Nephron progenitor cell (in vitro differentiated cells): ENCODE data around the gene GSG1L.

Experiments
- DNase-seq: peaks from one replicate; pipeline ENCODE4 v3.0.0; 2021
- H3K27ac Mint-ChIP-seq: 2 replicates; pipeline ENCODE4 v1.8.0; 2021; ENCODE audit warnings: mild to moderate bottlenecking, moderate library complexity, mixed read lengths
- H3K27me3 Mint-ChIP-seq: 2 replicates; pipeline ENCODE4 v1.8.0; 2021; ENCODE audit warnings: mild to moderate bottlenecking, low read depth, mixed read lengths; ENCODE audit not compliant: poor library complexity
- H3K36me3 Mint-ChIP-seq: 2 replicates; pipeline ENCODE4 v1.8.0; 2021; ENCODE audit warnings: low read depth, mixed read lengths
- H3K4me1 Mint-ChIP-seq: 2 replicates; pipeline ENCODE4 v1.8.0; 2021; ENCODE audit warnings: mixed read lengths
- H3K4me3 Mint-ChIP-seq: 2 replicates; pipeline ENCODE4 v1.8.0; 2021; ENCODE audit warnings: mild to moderate bottlenecking, moderate library complexity, mixed read lengths
- H3K9me3 Mint-ChIP-seq: 2 replicates; pipeline ENCODE4 v1.8.0; 2021; ENCODE audit warnings: mild to moderate bottlenecking, moderate library complexity, mixed read lengths
- TF ChIP-seq, protein P1 (sequence below): fragments of 200-600 bp; sonication (generic); IDR thresholded peaks from 2 replicates; pipeline ENCODE4 v1.5.0; 2021; ENCODE audit warnings: antibody characterized with exemption

The GSG1L gene

DNA sequence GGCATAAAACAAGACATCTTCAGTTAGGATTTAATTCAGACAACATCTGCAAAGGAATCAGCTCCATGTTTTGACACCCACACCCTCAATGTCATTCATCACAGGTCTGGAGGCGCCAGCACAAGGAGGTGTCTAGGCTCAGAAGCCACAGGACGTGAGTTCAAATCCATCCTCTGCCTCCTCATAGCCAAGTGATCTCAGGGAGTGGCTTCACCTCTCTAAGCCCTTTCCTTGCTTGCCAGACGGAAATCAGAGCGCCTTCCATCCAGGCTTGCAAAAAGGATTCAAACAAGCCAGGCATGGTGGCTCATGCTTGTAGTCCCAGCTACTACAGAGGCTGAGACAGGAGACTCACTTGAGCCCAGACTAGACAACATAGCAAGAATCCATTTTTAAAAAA, 84.6 kb downstream of the GSG1L start:
- Mint-ChIP-seq H3K27me3 (peaks cover 51% of the 10 kb centered on the region), H3K36me3 (no peaks in the 10 kb centered on the region), H3K27ac (no peak overlapping the region), H3K4me1 (no peaks in the 10 kb centered on the region), H3K9me3 (peaks cover 5% of the 10 kb centered on the region), H3K4me3 (no peak overlapping the region)
- DNase-seq: no peak
- TF ChIP-seq, protein P1, sequence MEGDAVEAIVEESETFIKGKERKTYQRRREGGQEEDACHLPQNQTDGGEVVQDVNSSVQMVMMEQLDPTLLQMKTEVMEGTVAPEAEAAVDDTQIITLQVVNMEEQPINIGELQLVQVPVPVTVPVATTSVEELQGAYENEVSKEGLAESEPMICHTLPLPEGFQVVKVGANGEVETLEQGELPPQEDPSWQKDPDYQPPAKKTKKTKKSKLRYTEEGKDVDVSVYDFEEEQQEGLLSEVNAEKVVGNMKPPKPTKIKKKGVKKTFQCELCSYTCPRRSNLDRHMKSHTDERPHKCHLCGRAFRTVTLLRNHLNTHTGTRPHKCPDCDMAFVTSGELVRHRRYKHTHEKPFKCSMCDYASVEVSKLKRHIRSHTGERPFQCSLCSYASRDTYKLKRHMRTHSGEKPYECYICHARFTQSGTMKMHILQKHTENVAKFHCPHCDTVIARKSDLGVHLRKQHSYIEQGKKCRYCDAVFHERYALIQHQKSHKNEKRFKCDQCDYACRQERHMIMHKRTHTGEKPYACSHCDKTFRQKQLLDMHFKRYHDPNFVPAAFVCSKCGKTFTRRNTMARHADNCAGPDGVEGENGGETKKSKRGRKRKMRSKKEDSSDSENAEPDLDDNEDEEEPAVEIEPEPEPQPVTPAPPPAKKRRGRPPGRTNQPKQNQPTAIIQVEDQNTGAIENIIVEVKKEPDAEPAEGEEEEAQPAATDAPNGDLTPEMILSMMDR: no peak

DNA sequence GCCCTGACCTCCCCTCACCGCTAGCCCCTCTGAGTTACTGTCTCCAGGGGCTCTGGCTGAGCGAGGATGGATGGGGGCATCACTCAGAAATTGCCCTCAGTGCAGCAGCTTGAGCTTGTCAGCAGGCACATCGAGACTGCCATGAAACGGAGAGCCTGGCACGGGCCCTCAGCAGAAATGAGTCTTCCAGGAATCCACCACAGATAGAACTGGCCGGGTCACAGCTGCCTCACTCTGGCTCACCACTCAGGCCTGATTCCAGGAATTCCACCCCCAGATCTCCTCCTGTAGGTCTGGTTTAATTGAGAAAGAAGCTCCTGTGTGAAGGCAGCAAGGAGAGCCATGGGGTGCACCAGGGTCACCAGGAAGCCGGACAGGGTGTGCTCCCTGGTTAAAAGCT, 85.5 kb downstream of the GSG1L start:
- Mint-ChIP-seq H3K9me3 (peaks cover 5% of the 10 kb centered on the region), H3K27me3 (peaks cover 48% of the 10 kb centered on the region), H3K36me3 (no peaks in the 10 kb centered on the region), H3K27ac (no peak overlapping the region), H3K4me3 (no peak overlapping the region), H3K4me1 (no peaks in the 10 kb centered on the region)
- no peak for DNase-seq
- TF ChIP-seq, protein P1: no peak

DNA sequence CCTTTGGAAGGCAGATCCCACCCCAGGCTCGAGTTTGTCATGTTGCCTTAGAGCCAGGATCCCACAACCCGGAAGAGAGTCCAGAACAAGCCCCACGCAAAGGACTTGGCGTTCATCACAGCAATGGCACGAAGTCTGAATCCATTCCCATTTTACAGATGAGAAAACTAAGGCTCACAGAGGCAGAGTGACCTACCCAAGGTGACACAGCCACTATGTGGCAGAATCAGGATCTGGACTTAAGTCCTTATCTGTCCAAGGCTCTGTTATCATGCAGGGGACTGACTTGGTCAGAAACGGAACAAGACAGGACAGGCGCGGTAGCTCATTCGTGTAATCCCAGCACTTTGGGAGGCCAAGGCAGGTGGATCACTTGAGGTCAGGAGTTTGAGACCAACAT, 86.5 kb downstream of the GSG1L start:
- Mint-ChIP-seq H3K9me3 (no peaks in the 10 kb centered on the region), H3K36me3 (no peaks in the 10 kb centered on the region), H3K27ac (no peak overlapping the region), H3K4me3 (no peak overlapping the region), H3K27me3 (peaks cover 56% of the 10 kb centered on the region), H3K4me1 (no peaks in the 10 kb centered on the region)
- no peak for DNase-seq
- TF ChIP-seq, protein P1: no peak

DNA sequence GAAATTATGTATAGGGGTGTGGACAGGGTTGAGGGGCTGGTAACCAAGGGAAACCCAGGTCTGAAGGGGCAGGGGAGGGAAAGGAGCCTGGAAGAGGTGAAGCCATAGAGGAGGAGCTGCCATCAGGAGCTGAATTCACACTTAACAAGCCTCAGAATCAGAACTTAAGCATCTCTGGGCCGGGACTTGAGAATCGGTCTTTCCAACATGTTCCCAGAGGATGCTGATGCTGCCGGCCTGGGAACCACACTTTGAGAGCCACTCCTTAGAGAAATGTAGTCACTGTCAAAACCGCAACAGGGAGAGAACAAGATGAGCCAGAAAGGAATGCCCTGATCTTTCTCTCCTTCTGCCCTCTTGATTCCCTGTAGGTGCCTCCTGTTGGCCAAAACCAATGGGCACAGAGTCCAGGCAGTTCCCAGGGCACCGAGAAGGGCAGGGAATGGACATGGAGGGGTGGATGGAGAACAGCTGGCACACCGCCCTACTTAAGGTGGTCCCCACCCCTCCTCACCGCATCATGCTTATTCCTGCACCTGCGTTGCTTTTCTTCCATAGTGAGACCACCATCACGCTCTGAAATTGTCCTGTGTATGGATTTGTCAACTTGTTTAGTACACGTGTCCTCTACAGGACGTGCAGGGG, 88.5 kb downstream of the GSG1L start:
- peaks cover 61% of the 10 kb centered on the region for H3K27me3 Mint-ChIP-seq
- no peak for DNase-seq
- no peaks in the 10 kb centered on the region for H3K36me3 Mint-ChIP-seq
- no peaks in the 10 kb centered on the region for H3K4me1 Mint-ChIP-seq
- H3K4me3 Mint-ChIP-seq: no peak overlapping the region
- H3K27ac Mint-ChIP-seq: no peak overlapping the region
- no peaks in the 10 kb centered on the region for H3K9me3 Mint-ChIP-seq
- TF ChIP-seq, protein P1: no peak

DNA sequence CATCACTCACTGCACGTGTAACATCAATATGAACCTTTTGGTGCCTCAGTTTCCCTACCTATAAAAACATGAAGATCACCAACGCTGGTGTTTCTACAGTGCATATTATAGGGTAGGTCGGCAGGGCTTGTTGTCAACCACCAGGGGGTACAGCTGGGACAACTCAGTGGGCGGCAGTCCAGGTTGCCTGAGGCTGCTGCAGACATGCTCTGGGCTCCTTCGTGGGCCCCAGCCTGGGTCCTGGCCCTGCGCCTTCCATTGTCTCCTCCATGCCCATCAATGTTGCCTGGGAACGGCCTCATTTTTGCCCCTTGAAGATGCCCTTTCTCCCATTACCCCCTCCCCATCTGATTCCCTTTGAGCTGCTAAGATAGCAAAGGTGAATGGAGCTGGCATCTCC, 89.8 kb downstream of the GSG1L start:
- Mint-ChIP-seq H3K4me1 (no peaks in the 10 kb centered on the region), H3K27me3 (peaks cover 51% of the 10 kb centered on the region), H3K9me3 (no peaks in the 10 kb centered on the region), H3K36me3 (no peaks in the 10 kb centered on the region), H3K27ac (no peak overlapping the region), H3K4me3 (no peak overlapping the region)
- peak; percentile 12 for DNase-seq
- TF ChIP-seq, protein P1: peak; percentile 41

DNA sequence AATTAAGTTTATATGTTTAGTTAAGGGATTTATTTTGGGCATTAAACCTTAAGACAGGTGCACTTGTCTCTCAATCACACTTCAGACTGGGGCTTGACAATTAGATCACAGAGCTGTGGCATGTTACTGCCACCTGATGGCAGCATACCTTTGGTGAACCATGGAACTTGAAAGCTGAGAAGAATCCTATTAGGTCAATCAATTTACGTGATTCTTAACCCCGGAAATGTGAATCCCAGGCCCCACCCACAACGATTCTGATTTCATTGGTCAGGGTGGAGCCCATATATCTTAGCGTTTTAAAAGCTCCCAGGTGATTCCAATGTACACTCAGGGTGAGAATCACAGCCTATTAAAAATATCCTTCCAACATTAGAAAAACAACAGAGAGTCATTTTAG, 91.0 kb downstream of the GSG1L start:
- H3K36me3 Mint-ChIP-seq: no peaks in the 10 kb centered on the region
- no peaks in the 10 kb centered on the region for H3K4me1 Mint-ChIP-seq
- H3K27me3 Mint-ChIP-seq: peaks cover 47% of the 10 kb centered on the region
- H3K9me3 Mint-ChIP-seq: no peaks in the 10 kb centered on the region
- peak; percentile 30 for DNase-seq
- H3K27ac Mint-ChIP-seq: no peak overlapping the region
- TF ChIP-seq, protein P1: peak; percentile 61
- no peak overlapping the region for H3K4me3 Mint-ChIP-seq
